GM18951 (cell line): ENCODE data around the gene IZUMO2.
"Not testable (repeated sequence)": the region's sequence is repeated elsewhere in the genome, so short reads cannot be mapped to it uniquely, and the experiment has no call there.

Experiments used
- POLR2A ChIP-seq: IDR thresholded peaks from 4 replicates; pipeline ENCODE4 v1.6.1; 2011; ENCODE audit warnings: mild to moderate bottlenecking; ENCODE audit not compliant: insufficient read length, insufficient read depth; ENCODE audit errors: extremely low read depth
- in situ Hi-C: fragments of 300-500 bp; cut with MboI; formaldehyde crosslinking; loops from one replicate; pipeline ENCODE4 v1.12.0; 2022; ENCODE audit warnings: low sequenced_read_pairs, mixed read lengths, inconsistent platforms; ENCODE audit not compliant: unreplicated experiment

Gene IZUMO2

DNA sequence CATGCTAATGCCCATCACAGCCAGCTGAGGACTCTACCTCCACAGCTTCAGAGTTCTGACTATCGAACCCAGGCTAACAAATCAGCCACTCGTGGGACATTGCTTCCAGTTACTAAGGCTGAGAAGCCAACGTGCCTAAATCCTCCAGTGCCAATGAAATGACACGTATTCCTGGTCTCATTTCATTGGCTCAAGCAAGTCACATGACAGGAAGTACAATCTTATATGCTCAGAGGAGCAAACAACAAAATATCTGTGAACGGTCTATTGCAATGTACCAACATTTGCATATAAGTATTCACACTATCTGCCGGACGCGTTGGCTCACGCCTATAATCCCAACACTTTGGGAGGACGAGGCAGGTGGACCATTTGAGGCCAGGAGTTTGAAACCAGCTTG, 12.8 kb upstream of the IZUMO2 start:
- TF ChIP-seq POLR2A = no peak
- in situ Hi-C loops = loop anchor here (10.0 kb wide), 1 partner anchor 89 kb away; no protein-coding TSS in a partner anchor

DNA sequence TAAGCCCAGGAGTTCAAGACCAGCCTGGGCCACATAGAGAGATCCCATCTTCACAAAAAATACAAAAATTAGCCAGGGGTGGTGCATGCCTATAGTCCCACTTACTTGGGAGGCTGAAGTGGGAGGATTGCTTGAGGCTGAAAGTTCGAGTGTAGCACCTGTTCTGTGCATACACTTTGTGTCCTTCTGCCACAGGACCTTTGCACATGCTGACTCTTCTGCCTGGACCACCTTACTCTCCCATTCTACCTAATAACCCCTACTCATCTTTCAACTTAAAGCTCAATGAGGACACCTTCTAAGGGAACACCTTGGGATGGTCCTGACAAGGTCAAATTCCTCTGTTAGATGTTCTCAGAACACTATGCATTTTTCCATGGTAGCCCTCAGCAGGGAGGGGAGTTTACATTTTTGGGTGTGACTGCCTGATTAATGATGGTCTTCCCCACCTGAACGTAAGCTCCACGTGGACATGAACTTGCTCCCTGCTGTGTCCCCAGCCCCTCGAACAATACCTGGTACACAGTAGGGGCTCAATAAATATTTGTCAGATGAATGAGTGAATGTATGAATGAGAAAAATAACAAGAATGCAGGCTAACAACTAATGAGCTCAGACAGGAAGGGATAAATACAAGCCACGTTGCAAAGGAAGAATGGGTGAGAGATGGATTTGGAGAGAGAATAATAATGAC, 11.2 kb upstream of the IZUMO2 start:
- no peak for TF ChIP-seq POLR2A
- in situ Hi-C loops = loop anchor here (10.0 kb wide), 1 partner anchor 91 kb away; no protein-coding TSS in a partner anchor

DNA sequence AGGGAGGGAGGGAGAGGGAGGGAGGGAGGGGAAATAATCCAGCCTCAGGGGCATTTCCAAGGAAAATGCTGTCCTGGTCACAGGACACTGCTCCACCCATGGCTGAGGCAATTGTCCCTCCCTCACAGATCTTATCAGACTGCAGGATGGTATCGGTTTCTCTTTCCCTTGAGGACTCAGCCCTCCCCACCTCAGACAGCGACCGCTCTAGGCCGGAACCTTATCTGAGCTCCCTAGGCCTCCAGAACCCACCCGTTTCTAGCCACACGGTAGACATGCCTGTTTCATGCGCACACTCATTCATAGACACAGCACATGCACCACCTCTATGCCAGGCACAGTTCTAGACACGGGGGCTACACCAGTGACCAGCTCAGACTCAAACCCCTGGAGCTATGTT, 10.0 kb upstream of the IZUMO2 start:
- in situ Hi-C loops = loop anchor here (10.0 kb wide), 1 partner anchor 92 kb away; no protein-coding TSS in a partner anchor
- no peak for TF ChIP-seq POLR2A

DNA sequence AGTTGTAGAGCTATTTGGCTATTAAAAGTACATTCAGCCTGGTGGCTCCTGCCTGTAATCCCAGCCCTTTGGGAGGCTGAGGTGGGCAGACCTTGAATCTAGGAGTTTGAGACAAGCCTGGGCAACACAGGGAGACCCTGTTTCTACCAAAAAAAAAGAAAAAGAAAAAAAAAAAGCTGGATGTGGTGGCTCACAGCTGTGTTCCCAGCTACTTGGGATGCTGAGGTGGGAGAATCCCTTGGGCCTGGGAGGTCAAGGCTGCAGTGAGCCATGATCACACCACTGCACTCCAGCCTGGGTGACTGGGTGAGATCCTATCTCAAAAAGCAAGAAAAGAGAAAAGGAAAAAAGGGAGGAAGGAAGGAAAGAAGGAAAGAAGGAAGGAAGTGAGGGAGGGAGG, 9.6 kb upstream of the IZUMO2 start:
- in situ Hi-C loops = loop anchor here (10.0 kb wide), 1 partner anchor 92 kb away; no protein-coding TSS in a partner anchor
- TF ChIP-seq POLR2A = no peak

DNA sequence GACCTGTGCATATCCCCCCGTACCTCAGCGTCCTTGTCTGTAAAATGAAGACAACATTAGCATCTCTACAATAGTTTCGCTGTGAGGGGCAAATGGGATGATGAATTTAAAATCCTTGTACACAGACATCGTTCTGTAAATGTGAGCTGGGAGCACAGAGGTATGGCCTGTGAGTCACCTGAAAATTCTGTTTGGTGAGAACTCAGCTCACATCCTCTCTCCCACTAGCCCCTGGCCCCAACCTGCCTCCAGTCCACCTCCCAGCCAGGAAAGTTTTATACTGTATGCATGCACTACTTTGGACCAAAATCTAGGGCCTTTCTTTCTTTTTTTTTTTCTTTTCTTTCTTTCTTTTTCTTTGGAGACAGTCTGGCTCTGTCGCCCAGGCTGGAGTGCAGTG, 8.7 kb upstream of the IZUMO2 start:
- in situ Hi-C loops = loop anchor here (10.0 kb wide), 1 partner anchor 93 kb away; no protein-coding TSS in a partner anchor
- TF ChIP-seq POLR2A = no peak

DNA sequence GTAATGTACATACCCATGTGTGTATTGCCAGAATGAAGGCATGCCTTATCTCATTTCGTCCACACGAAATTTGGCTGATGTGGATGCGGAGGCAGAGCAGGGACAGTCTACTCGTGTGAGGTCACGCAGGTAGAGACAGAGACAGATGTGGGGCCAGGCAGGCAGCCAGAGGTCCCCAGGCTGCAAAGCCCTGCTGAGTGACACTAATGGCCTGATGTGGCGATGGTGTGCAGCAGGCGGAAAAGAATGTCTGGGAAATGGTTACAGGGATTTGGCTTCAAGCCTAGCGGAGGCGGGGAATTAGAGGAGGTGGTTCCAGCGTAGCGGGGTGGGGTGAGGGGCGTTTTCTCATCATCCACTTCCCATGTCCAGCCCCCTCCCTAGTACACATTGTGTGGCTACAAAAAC, 4.2 kb upstream of the IZUMO2 start:
- TF ChIP-seq POLR2A = no peak
- in situ Hi-C loops = no loop called here

DNA sequence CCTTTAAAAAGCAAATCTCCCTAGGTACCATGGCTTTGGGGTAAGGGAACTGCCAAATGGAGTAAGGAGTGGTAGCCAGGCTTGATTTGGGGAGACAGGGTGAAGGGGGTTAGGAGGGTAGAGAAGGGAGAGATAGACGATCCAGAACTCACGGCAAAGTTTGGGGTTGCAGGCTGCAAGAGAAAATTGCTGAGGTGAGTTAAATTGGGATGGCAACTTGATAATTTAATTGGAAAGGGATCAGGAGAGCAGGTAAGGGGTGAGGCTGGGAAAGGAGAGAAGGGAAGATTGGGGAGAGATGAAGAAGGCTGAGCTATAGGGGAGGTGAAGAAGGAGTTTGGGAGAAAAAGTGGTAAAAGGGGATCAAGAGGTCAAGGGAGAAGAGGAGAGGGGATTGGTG, 4.0 kb downstream of the IZUMO2 start:
- TF ChIP-seq POLR2A = no peak

DNA sequence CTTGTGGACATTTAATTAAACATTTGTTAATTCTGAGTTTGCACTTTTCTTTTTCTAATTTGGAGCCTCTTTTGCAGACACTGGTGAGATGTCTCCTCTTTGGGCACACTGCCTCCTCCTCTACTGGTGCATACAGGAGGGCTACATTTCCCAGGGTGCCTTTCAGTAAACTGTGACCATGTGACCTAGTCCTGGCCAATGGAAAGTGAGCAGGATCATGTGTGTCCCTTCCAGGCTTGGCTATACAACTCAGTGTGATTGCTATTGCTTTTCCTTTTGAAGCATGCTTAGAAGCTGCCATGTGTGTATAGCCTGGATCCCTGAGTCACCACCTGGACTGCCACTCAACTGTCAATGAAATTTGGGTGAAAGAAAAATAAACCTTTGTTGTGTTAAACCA, 4.5 kb downstream of the IZUMO2 start:
- TF ChIP-seq POLR2A = no peak
- in situ Hi-C loops = no loop called here

More for the DNA sequence above, 4.0 kb downstream of the IZUMO2 start:
- in situ Hi-C loops = no loop called here

DNA sequence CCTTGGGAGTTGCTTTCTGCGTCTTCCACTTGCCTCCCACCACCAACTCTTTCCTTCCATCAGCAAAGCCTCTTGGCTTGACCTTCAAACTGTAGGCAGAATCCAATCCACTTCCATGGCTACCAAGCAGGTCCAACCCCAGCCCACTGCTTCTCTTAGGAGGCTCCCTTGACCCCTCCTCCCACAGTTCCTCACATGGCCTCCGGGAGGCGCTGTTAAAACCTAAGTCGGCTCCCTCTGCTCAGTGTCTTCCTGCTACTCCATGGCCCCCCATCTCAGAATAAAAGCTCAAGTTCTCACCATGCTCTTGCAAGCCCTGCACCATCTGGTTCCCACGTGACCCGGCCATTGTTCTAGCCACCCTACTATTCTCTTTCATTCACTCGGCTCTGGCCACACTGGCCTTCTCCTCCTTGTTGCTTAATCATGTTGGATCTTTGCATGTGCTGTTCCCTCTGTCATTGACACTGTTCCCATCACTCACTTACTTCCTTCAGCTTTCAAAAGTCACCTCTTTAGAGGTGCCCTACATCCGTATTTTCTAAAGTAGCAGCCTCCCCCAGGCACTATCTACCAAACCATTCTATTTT, 7.5 kb downstream of the IZUMO2 start:
- in situ Hi-C loops = no loop called here
- TF ChIP-seq POLR2A = no peak

DNA sequence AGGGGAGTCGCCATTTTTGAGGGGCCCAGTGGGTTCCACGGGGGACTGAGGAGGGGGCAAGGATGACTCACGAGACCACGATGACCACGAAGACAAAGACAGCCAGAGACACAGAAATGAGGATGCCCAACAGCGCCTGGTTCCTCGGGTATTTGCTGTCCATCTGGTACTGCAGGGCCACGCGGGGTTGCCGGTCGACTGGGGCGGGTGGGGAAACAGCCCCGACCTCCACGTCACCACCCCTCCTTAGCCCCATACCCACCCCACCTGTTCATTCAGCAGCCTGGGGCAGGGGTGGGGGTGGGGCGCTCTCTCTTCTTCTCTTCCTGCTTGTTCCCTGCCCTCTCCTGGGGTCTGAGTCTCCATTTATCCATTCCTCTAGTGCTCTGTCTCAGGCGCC, 8.6 kb downstream of the IZUMO2 start:
- no peak for TF ChIP-seq POLR2A
- in situ Hi-C loops = no loop called here

DNA sequence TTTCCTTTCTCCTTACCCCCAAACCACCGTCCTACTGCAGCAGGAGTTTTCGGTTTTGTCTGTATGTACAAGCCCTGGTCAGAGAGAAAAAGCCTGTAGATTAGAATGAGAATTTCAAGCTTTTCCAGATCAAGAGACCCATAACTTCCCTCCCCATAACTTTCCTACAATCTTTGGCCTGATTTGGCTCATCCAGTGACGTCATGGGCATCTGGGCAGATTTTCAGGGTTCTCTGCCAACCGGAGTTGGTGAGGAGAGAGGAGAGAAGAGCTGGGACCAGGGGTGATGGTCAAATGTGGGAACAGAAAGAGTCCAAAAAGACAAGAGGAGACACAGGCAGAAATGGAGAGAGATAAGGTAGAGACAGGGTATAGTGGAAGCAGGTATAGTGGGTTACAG, 10.5 kb downstream of the IZUMO2 start:
- TF ChIP-seq POLR2A = no peak

DNA sequence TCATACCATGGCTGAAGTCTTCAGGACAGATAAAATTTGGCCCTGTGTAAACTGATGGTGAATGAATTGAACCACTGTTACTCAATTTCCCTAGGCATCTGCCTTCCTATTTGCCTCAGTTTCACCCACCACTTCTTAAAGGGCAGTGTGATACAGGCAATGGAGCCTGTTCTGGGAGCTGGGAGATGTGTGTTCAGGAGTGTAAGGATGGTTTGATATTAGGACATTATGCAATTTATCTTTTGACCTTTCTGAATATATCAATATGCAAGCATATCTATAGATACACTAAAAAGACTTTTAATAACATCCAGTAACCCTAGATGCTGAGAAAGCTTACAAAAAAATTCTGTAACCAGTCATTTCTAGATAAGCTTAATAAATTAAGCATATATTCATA, 14.6 kb downstream of the IZUMO2 start:
- in situ Hi-C loops = no loop called here
- TF ChIP-seq POLR2A = no peak

More for the DNA sequence above, 10.5 kb downstream of the IZUMO2 start:
- in situ Hi-C loops = no loop called here

DNA sequence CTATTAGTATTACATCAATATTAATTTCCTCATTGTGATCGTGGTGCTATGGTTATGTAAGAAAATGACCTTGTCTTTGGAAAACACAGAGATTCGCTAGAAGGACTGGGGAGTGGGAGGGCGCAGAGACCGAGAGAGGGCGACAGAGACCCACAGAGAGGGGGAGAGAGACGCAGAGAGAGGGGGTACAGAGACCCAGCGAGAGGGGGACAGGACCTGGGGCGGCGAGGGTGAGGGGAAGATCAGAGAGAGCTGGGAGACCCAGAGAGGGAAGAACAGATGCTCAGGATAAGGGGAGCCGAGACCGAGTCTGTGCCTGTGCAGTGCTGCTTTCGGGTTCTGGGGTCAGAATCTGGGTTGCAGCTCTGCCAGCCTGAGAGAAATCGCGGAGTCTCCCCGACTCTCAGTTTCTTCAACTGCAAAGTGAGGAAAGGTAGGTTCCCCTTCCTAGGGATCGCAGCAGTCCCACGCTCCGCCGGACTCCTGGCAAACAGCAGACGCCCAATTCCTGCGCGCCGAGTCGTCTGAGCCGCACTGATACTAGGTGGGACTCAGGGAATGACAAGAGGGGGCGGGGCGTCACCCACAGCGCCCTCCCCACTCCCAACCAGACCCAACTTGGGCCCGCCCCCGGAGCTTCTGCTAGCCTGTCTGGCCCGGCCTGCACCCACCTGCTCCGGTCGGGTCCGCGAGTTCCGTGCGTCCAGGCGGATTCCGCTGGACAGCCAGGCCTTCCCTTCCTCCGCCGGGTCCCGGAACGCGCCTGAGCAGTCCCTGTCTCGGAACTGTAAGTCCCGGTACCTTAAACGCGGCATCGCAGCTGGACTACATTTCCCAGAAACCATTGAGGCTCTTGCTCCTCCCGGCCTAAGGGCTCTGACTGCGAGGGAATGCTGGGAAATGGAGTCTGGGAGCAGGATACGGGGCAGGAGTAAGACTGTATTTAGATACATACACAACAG, 15.3 kb downstream of the IZUMO2 start:
- in situ Hi-C loops = no loop called here
- TF ChIP-seq POLR2A = no peak

DNA sequence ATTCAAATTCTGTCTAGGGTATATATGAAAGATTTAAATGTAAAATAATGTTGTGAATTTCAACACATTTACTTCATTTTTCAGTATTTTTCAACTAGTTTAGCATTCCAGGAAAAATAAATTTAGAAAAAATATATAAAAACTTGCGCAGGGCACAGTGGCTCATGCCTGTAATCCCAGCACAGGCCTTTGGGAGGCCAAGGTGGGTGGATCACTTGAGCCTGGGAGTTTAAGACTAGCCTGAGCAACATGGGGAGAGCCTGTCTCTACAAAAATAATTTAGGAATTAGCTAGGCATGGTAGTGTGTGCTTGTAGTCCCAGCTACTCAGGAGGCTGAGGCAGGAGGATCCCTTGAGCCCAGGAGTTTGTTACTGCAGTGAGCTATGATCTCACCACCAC, 21.2 kb downstream of the IZUMO2 start:
- in situ Hi-C loops = not testable (repeated sequence)

DNA sequence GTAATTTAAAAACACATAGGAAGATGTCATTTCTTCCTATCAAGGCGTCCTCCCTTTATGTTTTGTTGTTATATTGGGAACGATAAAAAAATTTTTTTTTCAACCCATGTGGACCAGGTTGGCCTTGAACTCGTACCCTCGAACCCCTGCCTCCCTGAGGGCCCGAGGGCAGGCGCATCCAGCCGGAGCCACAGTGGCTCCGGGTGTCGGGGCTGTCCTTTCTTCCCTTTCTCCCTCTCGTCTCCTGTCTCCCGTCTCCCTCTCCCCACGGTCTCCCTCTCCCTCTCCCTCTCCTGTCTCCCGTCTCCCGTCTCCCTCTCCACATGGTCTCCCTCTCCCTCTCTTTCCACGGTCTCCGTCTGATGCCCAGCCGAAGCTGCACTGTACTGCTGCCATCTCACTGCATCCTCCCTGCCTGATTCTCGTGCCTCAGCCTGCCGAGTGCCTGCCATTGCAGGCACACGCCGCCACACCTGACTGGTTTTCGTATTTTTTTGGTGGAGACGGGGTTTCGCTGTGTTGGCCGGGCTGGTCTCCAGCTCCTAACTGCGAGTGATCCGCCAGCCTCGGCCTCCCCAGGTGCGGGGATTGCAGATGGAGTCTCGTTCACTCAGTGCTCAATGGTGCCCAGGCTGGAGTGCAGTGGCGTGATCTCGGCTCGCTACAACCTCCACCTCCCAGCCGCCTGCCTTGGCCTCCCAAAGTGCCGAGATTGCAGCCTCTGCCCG, 22.8 kb downstream of the IZUMO2 start:
- in situ Hi-C loops = not testable (repeated sequence)

DNA sequence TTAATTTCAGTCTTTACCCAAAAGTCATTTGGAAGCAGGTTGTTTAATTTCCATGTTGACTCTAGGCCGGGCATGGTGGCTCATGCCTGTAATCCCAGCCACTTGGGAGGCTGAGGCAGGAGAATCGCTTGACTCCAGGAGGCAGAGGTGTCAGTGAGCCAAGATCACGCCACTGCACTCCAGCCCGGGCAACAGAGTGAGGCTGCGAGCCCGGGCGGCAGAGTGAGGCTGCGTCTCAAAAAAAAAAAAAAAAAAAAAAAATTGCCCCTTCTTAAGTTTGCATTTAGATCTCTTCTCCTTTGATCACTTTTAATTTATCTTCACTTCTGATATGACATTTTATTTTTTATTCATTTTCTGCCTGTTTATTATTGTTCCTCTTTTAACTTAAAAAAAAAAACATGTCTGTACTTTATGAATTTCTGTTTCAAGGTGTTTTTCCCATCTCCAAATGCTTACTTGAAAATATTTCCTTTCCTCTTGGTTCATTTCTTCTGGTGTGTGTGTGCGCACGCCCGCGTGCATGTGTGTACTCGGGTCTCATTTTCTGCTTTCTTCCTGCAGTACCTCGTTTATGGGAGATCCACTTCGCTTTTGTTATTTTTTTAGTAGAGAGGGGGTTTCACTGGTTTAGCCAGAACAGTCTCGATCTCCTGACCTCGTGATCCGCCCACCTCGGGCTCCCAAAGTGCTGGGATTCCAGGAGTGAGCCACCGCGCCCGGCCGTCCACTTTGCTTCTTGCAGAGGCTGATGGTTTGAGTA, 26.3 kb downstream of the IZUMO2 start:
- in situ Hi-C loops = not testable (repeated sequence)
